B cell (primary cell): ENCODE results near the gene NDC1. TPM values are rescaled to one million over a fixed set of nuclear protein-coding genes. Genes with fewer than 3 reads are reported as not detected.

Source experiments
- ATAC-seq: fragments of 200-7000 bp; cut with Tn5 transposase; one replicate; pipeline ENCODE4 v1.10.0; 2021; ENCODE audit warnings: low read depth, mild to moderate bottlenecking, moderate number of reproducible peaks, moderate library complexity
- CTCF ChIA-PET: fragments of 350-600 bp; sonication (Branson Sonifier 250); formaldehyde crosslinking; loops from one replicate; lab custom pipeline; 2021; ENCODE audit warnings: antibody characterized with exemption, inconsistent platforms; lab: Charles Lee
- POLR2A ChIA-PET: fragments of 350-600 bp; sonication (Branson Sonifier 250); formaldehyde crosslinking; loops from one replicate; lab custom pipeline; 2021; ENCODE audit warnings: antibody characterized with exemption; lab: Charles Lee
- DNase-seq: peaks from one replicate; pipeline ENCODE4 v3.0.0; 2013
- H2AFZ ChIP-seq: 2 replicates; pipeline ENCODE4 v1.6.1; 2012; ENCODE audit warnings: mild to moderate bottlenecking, low read depth, low read length; ENCODE audit not compliant: insufficient read depth, poor library complexity, severe bottlenecking
- H3K27ac ChIP-seq, 2 donors: 1 replicate in 1 of 2; 2 replicates in 1 of 2; pipeline ENCODE4 v1.5.1; 2012 to 2013; ENCODE audit warnings: low read length in 2 of 2, mild to moderate bottlenecking in 2 of 2, moderate library complexity in 1 of 2
- H3K27me3 ChIP-seq, 4 experiments: fragments of 200-600 bp in 1 of 4; sonication (generic) in 1 of 4; replicated peaks in 1 of 4; 1 replicate in 2 of 4; 2 replicates in 2 of 4; pipeline versions ENCODE4 v1.6.1 to v1.7.0; 2013 to 2016; ENCODE audit warnings: low read length in 3 of 4, mild to moderate bottlenecking in 2 of 4, mixed read lengths in 1 of 4, moderate library complexity in 1 of 4; ENCODE audit not compliant: insufficient read depth in 4 of 4, control insufficient read depth in 3 of 4; ENCODE audit errors: control extremely low read depth in 1 of 4
- H3K36me3 ChIP-seq, 2 experiments: replicated peaks in 1 of 2; 1 replicate in 1 of 2; 2 replicates in 1 of 2; pipeline versions ENCODE4 v1.6.1 to v1.7.1; 2013; ENCODE audit warnings: low read length in 1 of 2; ENCODE audit not compliant: insufficient read depth in 2 of 2, control insufficient read depth in 1 of 2; ENCODE audit errors: control extremely low read depth in 1 of 2, extremely low read depth in 1 of 2
- H3K4me1 ChIP-seq, 2 donors: fragments of 200-600 bp in 1 of 2; sonication (generic) in 1 of 2; 1 replicate in 1 of 2; 2 replicates in 1 of 2; pipeline versions ENCODE4 v1.5.1 to v1.6.1; 2013 to 2017; ENCODE audit warnings: low read length in 2 of 2; ENCODE audit not compliant: control insufficient read depth in 2 of 2, insufficient read depth in 2 of 2
- H3K4me2 ChIP-seq: replicated peaks from 2 replicates; pipeline ENCODE3; 2012; ENCODE audit warnings: mild to moderate bottlenecking, low read depth, low read length; ENCODE audit not compliant: poor library complexity, severe bottlenecking
- H3K4me3 ChIP-seq, 5 experiments: fragments of 200-600 bp in 1 of 5; sonication (generic) in 1 of 5; 1 replicate in 3 of 5; 2 replicates in 2 of 5; pipeline versions ENCODE4 v1.5.1 to v1.7.0; 2011 to 2016; ENCODE audit warnings: low read length in 4 of 5, mild to moderate bottlenecking in 4 of 5, low read depth in 2 of 5, control low read depth in 1 of 5, moderate library complexity in 1 of 5; ENCODE audit not compliant: insufficient read depth in 1 of 5; ENCODE audit errors: control extremely low read depth in 1 of 5, extremely low read depth in 1 of 5
- H3K79me2 ChIP-seq: fragments of 200-600 bp; sonication (generic); one replicate; pipeline ENCODE4 v1.6.0; 2016; ENCODE audit warnings: low read length; ENCODE audit not compliant: control insufficient read depth, insufficient read depth
- H3K9ac ChIP-seq: fragments of 200-600 bp; sonication (generic); 2 replicates; pipeline ENCODE4 v1.6.1; 2017; ENCODE audit warnings: mild to moderate bottlenecking, low read length, moderate library complexity
- H3K9me3 ChIP-seq, 3 donors: one replicate each; pipeline versions ENCODE4 v1.6.1 to v1.7.1; 2013; ENCODE audit warnings: low read length in 2 of 3; ENCODE audit not compliant: control insufficient read depth in 2 of 3, insufficient read depth in 1 of 3; ENCODE audit errors: control extremely low read depth in 1 of 3
- H4K20me1 ChIP-seq: 2 replicates; pipeline ENCODE4 v1.6.0; 2012; ENCODE audit warnings: mild to moderate bottlenecking, low read length; ENCODE audit not compliant: insufficient read depth, control insufficient read depth, poor library complexity, severe bottlenecking
- H3K27ac Mint-ChIP-seq: one replicate; pipeline ENCODE4 v1.8.0; 2021; ENCODE audit warnings: mixed read lengths
- H3K27me3 Mint-ChIP-seq: one replicate; pipeline ENCODE4 v1.8.0; 2021; ENCODE audit warnings: mixed read lengths
- H3K4me1 Mint-ChIP-seq: one replicate; pipeline ENCODE4 v1.8.0; 2021; ENCODE audit warnings: mixed read lengths
- H3K4me3 Mint-ChIP-seq: one replicate; pipeline ENCODE4 v1.8.0; 2021; ENCODE audit warnings: mixed read lengths
- H3K9me3 Mint-ChIP-seq: one replicate; pipeline ENCODE4 v1.8.0; 2022; ENCODE audit warnings: mixed read lengths; ENCODE audit not compliant: insufficient read depth
- EZH2 ChIP-seq: IDR thresholded peaks from 2 replicates; pipeline ENCODE4 v1.6.1; 2012; ENCODE audit warnings: borderline replicate concordance, low read depth, mild to moderate bottlenecking, moderate library complexity, low read length; ENCODE audit not compliant: insufficient read depth, poor library complexity, severe bottlenecking
- WGBS: methylation state at CpG from one replicate; pipeline ENCODE4 v1.1.5; 2013; ENCODE audit warnings: missing lambda C conversion rate; ENCODE audit not compliant: insufficient coverage; 5-methylcytosine and 5-hydroxymethylcytosine counted together
- intact Hi-C: fragments of 100-400 bp; cut with micrococcal nuclease; formaldehyde crosslinking; loops from one replicate; pipeline ENCODE4 v1.10.0; 2022
- polyA plus RNA-seq: library from polyadenylated mRNA; depleted of rRNA; stranded (reverse); fragments of >200 nt; gene quantifications from 2 replicates; pipeline ENCODE4 v1.2.3, GENCODE V29; 2012
- total RNA-seq, 2 donors: library from RNA; stranded (reverse); fragments of 120-200 nt in 1 of 2; gene quantifications; 1 replicate in 1 of 2; 2 replicates in 1 of 2; pipeline versions ENCODE4 v1.2.3 to v1.2.4, GENCODE V29; 2013 to 2022
- TF ChIP-seq, protein P1 (sequence below): fragments of 200-600 bp; IDR thresholded peaks from one replicate; pipeline ENCODE4 v1.8.0; 2022; ENCODE audit warnings: antibody characterized with exemption, mild to moderate bottlenecking

The NDC1 gene
- total and polyA plus RNA-seq, 2 donors (not counting 1 experiment from before 2014, with no cell fraction given), result 5.0 to 12.0 TPM

DNA sequence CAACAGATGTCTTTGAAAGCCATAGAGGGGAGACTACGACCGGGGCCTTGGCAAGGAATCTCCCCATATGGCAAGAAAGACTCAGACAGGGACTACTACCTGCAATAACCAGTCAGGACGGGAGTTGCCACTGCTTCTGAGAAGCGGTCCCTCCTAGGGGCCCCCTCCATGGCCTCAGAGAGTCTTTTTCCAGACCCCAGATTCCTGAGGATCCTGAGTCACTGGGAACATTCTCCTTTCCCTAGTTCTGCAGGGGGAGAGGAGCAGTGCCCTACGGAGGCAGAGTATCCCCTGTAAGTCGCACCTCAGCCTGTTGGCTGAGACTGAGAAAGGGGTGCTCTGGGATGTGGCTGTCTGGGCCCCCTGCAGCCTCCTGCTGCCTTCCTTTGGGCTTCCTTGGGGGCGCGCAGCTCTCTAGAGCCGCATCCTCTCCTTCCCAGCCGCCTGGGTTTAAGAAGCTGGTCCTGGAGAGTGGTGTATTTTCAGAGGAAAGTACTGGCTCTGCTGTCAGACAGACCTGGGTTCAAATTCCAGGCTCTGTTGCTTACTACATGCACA lies 107.0 kb downstream of the NDC1 start:
- ChIA-PET POLR2A (no interaction called here), CTCF (no interaction called here)
- ATAC-seq (no peak), DNase-seq (no peak)
- H3K27ac Mint-ChIP-seq, result no peak overlapping the region
- H3K4me1 ChIP-seq, result no peaks in the 10 kb centered on the region
- H2AFZ ChIP-seq, result no peak overlapping the region
- H3K9me3 ChIP-seq, result no peaks in the 10 kb centered on the region
- H3K27me3 Mint-ChIP-seq, result peaks cover 36% of the 10 kb centered on the region
- no peak overlapping the region for H3K4me3 Mint-ChIP-seq
- no peaks in the 10 kb centered on the region for H3K9me3 Mint-ChIP-seq
- no peaks in the 10 kb centered on the region for H3K36me3 ChIP-seq
- H3K27me3 ChIP-seq, result peaks cover 0 to 5% (median 2%) of the 10 kb centered on the region in 4 experiments
- H3K4me3 ChIP-seq, result no peak overlapping the region
- intact Hi-C loops, result no loop called here
- no peaks in the 10 kb centered on the region for H3K4me1 Mint-ChIP-seq
- H3K9ac ChIP-seq, result no peak overlapping the region
- 90% methylated on average over 9 of the region's 10 CpGs for WGBS
- TF ChIP-seq EZH2, result no peak
- TF ChIP-seq, protein P1, sequence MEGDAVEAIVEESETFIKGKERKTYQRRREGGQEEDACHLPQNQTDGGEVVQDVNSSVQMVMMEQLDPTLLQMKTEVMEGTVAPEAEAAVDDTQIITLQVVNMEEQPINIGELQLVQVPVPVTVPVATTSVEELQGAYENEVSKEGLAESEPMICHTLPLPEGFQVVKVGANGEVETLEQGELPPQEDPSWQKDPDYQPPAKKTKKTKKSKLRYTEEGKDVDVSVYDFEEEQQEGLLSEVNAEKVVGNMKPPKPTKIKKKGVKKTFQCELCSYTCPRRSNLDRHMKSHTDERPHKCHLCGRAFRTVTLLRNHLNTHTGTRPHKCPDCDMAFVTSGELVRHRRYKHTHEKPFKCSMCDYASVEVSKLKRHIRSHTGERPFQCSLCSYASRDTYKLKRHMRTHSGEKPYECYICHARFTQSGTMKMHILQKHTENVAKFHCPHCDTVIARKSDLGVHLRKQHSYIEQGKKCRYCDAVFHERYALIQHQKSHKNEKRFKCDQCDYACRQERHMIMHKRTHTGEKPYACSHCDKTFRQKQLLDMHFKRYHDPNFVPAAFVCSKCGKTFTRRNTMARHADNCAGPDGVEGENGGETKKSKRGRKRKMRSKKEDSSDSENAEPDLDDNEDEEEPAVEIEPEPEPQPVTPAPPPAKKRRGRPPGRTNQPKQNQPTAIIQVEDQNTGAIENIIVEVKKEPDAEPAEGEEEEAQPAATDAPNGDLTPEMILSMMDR, result no peak
- H3K79me2 ChIP-seq, result no peaks in the 10 kb centered on the region
- H3K4me2 ChIP-seq, result no peak overlapping the region
- no peak overlapping the region for H3K27ac ChIP-seq
- H4K20me1 ChIP-seq, result no peaks in the 10 kb centered on the region

DNA sequence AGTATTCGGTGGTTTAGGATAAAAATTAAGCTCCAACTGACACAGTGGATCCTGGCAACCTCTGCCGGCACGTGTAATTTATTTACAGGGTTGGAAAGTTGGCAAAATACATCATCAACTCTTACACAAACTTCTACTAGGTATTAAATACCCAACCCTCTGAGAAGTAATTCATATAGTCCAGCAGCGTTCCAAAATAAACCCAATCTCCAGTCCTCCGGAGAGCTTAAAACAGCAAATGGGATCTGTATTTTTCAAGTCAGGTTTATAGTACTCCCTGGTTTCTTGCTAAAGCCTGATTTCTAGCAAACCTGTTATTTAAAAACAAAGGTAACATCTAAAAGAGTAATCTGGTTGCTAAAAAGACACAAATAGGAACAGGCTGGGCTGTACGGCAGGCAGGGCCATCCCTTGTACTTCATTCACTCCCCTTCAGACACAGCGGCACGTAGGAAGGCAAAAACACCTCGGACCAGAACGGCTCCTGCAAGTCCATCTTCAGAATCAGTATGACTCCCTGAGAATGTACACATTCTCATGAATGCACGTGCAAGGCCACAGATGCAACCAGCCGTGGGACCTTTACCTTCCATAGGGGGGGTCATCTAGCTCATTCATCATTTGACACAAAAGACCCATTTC lies 107.8 kb downstream of the NDC1 start:
- Histone ChIP-seq H3K9ac (no peak overlapping the region), H4K20me1 (no peaks in the 10 kb centered on the region), H3K4me2 (no peak overlapping the region), H3K79me2 (no peaks in the 10 kb centered on the region), H3K27ac (no peak overlapping the region), H3K27me3 (peaks cover 0 to 3% (median 0%) of the 10 kb centered on the region in 4 experiments), H3K4me3 (no peak overlapping the region), H3K36me3 (no peaks in the 10 kb centered on the region), H2AFZ (no peak overlapping the region), H3K4me1 (no peaks in the 10 kb centered on the region), H3K9me3 (no peaks in the 10 kb centered on the region)
- POLR2A ChIA-PET, result no interaction called here
- H3K4me3 Mint-ChIP-seq, result no peak overlapping the region
- H3K27ac Mint-ChIP-seq, result no peak overlapping the region
- intact Hi-C loops, result no loop called here
- 94% methylated on average over 3 of the region's 12 CpGs for WGBS
- peaks cover 30% of the 10 kb centered on the region for H3K27me3 Mint-ChIP-seq
- no peak for ATAC-seq
- CTCF ChIA-PET, result no interaction called here
- no peak for DNase-seq
- TF ChIP-seq, protein P1, result no peak
- TF ChIP-seq EZH2, result no peak
- H3K4me1 Mint-ChIP-seq, result no peaks in the 10 kb centered on the region
- H3K9me3 Mint-ChIP-seq, result no peaks in the 10 kb centered on the region
